GM19043 (cell line): ENCODE results near the gene RAPGEF4.

Experiments
- ATAC-seq: cut with Tn5 transposase; IDR thresholded peaks from one replicate; pipeline ENCODE4 v1.9.1; 2021; ENCODE audit warnings: low read depth; ENCODE audit not compliant: unreplicated experiment

Gene RAPGEF4

GRCh38 chr2:172856606-172857005 lies 121.0 kb downstream of the RAPGEF4 start:
- no peak for ATAC-seq

DNA sequence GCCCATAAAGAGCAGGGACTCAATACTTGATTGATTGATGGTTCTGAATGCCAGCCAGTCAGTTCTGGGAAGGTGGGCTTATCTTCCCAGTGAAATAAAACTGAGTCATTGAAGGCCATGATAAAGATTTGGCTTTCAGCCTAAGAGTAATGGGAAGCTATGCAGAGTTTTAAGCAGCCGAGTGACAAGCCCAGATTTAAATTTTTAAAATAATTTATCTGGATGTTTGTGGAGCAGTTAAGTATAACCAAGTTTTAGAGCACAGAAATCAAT lies 122.8 kb downstream of the RAPGEF4 start:
- ATAC-seq, result no peak

DNA sequence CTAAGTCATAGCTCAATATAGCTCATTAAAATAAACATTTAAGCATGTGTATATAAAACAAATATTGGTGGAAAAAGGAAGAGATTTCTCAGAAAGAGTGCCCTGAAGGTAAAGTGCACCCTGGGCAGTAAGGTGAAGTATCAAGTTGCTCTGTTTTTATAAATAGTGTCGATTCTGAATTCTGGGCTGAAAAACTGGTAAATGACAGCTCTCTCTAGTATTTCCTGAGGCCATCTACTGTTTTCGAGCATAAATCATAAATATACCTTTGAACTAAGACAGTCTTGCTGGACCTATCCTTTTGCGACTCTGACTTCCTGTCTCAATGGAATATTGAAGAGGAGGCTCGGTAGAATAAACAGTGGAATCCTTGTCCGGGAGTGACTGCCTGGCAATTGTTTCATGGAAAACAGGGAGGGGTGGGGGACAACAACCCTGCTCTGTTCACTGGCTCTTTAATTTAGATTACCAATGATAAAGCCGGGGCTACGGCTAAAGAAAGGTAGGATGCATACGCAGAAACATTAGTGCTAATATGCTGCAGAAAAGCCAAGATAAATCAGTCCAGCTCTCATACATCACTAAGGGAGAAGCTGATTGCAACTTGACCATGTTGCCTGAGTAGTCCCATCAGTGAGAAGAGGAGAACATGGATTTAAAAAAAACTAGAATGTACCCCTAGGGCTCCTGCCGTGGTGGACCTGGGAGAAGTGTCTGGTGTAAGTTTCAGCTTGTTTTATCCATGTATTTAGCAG lies 124.1 kb downstream of the RAPGEF4 start:
- ATAC-seq, result no peak

DNA sequence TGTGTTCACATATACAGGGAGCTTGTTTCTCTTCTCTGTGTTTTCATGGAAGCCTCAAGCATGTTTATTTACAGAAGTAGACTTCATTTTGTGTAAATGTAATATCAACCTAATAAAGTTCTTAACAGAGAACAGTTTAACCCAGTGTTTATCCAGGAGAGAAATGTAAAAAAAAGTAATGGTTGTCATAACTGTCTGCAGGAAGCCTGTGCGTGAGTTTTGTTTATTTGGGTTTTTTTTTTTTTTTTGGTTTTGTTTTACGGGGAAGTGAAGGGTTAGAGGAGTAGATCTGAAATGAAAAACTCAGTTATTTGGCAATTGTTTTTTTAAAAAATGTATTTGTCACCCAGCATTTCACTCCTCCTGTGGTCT lies 124.7 kb downstream of the RAPGEF4 start:
- no peak for ATAC-seq

DNA sequence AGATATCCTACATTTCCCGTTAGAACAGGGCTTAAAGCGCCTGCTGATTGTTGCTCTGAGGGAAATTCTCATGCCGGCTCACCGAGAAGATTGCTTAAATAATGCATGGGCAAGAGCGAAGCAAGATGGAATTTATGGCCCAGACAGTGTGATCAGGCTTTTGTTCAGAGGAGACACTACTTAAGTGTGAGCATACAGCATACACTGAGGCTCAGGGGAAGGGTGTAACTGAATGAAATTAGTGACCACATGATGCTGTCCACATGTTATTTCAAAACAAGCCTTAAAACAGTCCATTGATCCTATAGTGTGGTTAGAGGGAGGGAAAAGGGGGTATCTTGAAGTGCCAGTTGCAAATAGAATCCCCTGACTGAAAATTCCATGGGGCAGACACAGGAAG lies 125.5 kb downstream of the RAPGEF4 start:
- ATAC-seq, result no peak

GRCh38 chr2:172861656-172862476 lies 126.2 kb downstream of the RAPGEF4 start:
- ATAC-seq, result no peak

- ATAC-seq, result no peak
Observed at GRCh38 chr2:172863341-172863740, 127.7 kb downstream of the RAPGEF4 start.

DNA sequence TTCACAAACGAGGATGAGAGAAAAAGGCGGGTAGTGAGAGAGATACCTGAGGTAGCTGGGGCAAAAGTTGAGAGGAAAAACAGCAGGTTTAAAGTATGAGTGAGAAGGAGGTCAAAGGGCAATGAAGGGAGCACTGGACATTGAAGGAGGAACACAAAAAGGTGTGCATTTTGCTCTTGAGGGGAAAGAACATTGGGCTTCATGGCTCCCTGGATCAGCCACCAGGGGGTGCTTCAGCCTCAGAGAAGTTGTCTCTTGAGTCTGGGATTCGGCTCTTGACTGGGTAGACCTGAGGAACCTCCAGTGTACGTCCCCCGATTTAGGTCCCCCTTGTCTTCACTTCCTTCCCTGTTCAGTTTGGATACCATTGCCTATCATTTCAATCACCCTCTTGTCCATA lies 128.5 kb downstream of the RAPGEF4 start:
- no peak for ATAC-seq

- no peak for ATAC-seq
Observed at GRCh38 chr2:172865422-172865821, 129.8 kb downstream of the RAPGEF4 start.

DNA sequence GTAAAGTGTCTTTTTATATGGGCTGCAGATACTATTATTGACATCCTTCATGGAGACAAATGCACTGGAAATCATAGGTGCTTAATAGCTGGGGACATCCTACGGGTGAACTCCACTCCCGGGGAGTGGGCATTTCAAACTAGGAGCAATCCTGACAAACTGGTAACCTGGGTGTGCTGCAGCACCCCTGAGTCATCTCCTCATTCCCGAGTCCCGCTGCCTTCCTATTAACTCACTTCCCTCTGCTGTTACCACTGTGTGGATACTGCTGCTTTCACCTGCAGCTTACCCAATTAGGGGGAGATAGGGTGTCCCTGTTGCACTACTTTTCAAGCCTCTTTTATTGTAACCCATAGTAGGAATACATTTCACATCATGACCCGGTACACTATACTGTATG lies 134.2 kb downstream of the RAPGEF4 start:
- ATAC-seq, result no peak

- no peak for ATAC-seq
Observed at GRCh38 chr2:172870396-172870795, 134.8 kb downstream of the RAPGEF4 start.

- ATAC-seq, result no peak
Observed at GRCh38 chr2:172877826-172878225, 142.2 kb downstream of the RAPGEF4 start.

GRCh38 chr2:172878260-172878659 lies 142.6 kb downstream of the RAPGEF4 start:
- ATAC-seq, result no peak

GRCh38 chr2:172884336-172884735 lies 148.7 kb downstream of the RAPGEF4 start:
- ATAC-seq, result no peak

DNA sequence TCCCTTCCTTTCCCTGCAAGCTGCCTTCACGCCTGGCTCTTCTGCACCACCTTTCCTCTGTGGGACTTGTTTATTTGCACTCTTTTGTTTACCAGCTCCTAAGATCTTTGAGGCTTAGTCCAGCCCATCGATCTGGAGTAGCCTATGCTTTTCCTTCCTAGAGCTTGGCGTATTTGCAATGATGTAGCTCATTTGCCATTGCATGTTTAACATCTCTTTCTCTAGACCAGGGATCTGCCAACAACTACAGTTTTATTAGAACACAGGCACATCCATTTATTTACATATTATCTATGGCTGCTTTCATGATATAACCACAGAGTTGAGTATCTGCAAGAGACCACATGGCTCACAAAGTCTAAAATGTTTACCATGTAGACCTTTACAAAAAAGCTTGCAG lies 150.4 kb downstream of the RAPGEF4 start:
- no peak for ATAC-seq

DNA sequence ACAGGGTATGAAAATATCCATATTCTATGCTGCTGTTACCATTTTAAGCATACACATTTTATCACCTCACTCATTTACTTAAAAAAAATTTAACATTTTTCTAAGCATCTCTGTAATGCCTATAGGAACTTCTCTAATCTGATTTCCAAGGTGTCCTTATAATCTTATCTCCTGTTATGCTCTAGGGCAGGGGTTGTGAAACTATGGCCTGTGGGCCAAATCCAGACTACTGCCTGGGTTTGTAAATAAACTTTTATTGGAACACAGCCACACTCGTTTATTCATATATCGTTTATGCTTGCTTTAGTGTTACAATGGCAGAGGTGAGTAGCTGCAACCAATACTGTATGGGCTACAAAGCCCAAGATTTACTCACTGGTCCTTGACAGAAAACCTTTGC lies 151.6 kb downstream of the RAPGEF4 start:
- no peak for ATAC-seq

DNA sequence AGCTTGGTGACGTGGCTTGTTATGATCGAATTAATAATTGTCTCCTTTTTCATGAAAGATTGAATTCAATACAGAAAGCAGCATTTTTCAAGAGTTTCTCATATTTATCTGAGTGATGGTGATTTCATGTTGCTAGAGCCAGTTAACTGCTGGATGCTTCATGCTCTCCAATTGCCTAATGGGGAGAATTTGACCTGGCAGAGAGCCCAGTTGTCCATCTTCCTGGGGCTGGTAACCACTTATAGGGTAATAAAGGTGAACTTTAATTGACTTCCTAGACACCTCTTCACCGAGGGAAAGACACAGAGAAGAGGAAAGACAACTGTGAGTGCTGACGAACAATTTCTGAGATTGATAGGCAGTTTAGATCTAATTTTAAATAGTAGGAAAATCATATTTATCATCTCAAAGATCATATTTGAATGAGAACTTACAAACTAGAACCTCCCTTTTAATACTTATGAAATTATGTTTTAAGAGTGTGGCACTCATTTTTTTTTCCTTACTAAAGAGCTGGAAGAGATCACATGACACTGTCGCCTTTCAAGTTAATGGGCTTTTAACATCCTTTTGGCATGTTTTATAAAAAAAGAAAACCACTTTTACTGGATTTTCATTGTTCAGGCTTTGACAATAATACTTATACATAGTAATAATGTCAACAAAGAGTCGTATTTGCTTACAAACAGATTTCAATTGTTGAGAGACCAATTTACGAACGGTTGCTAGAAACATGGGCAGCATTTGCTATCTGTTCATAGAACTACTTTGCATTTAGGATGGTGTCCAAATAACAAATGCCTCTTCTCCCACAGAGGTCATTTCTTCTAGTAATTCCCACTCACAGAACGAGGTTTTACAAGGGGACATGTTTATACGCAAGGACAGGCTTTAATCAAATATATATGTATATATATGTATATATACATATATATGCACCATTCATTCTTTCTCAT lies 153.3 kb downstream of the RAPGEF4 start:
- ATAC-seq, result no peak

DNA sequence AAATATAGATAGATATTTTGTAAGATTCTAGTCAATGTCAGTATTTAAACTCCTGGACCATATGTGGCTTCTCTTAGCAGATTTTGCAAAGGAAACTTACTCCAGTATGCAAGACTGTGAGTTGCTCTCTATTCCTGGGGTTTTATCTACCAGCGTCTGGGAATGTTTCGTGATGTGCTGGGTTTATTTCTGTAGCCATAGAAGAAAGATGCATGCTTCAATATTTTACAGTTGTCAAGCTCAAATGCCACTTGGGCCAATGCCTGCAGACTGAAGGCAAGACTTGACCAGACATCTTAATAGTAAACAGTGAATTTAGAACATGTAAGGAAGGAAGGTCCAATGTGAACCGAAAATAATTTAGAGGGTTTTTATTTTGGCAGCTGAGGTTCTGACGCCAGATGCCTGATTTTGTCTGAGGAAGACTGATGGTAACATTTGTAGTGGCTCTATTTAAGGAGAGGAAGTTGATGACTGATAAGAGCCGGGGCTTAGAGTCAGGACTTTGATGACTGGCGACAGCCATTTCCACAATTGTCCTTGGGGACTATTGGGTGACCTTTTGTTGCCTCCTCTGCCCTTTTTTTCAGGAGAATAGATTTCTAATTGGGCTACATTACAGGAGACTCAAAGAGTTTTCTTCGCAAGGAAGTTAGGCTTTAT lies 154.3 kb downstream of the RAPGEF4 start:
- no peak for ATAC-seq

DNA sequence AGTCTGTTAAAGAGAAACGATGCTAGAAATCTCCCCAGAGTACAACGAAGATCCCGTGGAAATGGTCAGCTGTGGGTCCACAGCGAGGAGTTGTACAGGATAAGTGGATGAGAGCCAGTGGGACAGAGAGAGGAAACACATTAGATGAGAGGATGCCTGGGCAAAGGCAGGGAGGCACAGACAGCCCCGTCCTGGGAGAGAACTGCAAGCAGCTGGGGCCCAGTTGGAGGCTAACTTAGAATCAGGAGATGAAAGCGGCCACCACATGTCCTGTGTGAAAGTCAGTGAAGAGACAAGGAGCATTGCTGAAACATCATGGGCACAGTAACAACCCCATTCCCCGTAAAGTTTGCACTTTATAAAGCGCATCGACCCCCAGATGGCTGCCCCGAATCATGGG lies 157.5 kb downstream of the RAPGEF4 start:
- no peak for ATAC-seq

- ATAC-seq, result no peak
Observed at GRCh38 chr2:172893671-172894070, 158.0 kb downstream of the RAPGEF4 start.
